Measurements from ENCODE around the gene RAF1. TPM values are rescaled to one million over a fixed set of nuclear protein-coding genes. Genes with fewer than 3 reads are reported as not detected.

RAF1 gene
- total and polyA plus RNA-seq, 2 experiments from 2014 or later, result 39.5 to 123 TPM

GRCh38 chr3:12618426-12618825 is 45.5 kb downstream of the RAF1 start:
- H3K27ac Mint-ChIP-seq, result no peak overlapping the region
- DNase-seq (ENCODE audit: low spot score), result no peak
- H4K20me1 ChIP-seq (replicated peaks; ENCODE audit: insufficient read depth), result peaks cover 52% of the 10 kb centered on the region
- H3K27me3 ChIP-seq (ENCODE audit: insufficient read depth), result no peaks in the 10 kb centered on the region
- peaks cover 11% of the 10 kb centered on the region for H3K4me1 ChIP-seq (ENCODE audit: insufficient read depth)
- H3K27me3 Mint-ChIP-seq (ENCODE audit: insufficient read depth, low read depth, poor library complexity), result no peaks in the 10 kb centered on the region
- H3K4me2 ChIP-seq, result no peak overlapping the region
- H3K79me2 ChIP-seq (replicated peaks; ENCODE audit: insufficient read depth), result peaks cover 96% of the 10 kb centered on the region
- H3K27ac ChIP-seq (ENCODE audit: low read depth), result no peak overlapping the region
- no peaks in the 10 kb centered on the region for H3K9me3 Mint-ChIP-seq
- no peaks in the 10 kb centered on the region for H3K9me2 ChIP-seq (ENCODE audit: insufficient read depth)
- TF ChIP-seq ZNF331 (CRISPR knock-in tag; IDR thresholded peaks at IDR 0.05; ENCODE audit: low read depth) (no peak), NANOG (IDR thresholded peaks at IDR 0.05; ENCODE audit: borderline replicate concordance) (no peak), REST (IDR thresholded peaks at IDR 0.05; ENCODE audit: unreplicated experiment) (no peak), ETS1 (IDR thresholded peaks at IDR 0.05) (no peak), STAT1 (IDR thresholded peaks at IDR 0.05; ENCODE audit: unreplicated experiment) (no peak), EZH2 (IDR thresholded peaks at IDR 0.05; ENCODE audit: low read depth, unreplicated experiment) (no peak), CTCF (conservative IDR thresholded peaks at IDR 0.05; ENCODE audit: low read depth in 2 of 2) (no peak), ZNF114 (CRISPR knock-in tag; IDR thresholded peaks at IDR 0.05) (no peak), JUNB (IDR thresholded peaks at IDR 0.05; ENCODE audit: unreplicated experiment) (no peak), EZH2phosphoT487 (IDR thresholded peaks at IDR 0.05; ENCODE audit: unreplicated experiment) (no peak)
- TF ChIP-seq, protein P1, sequence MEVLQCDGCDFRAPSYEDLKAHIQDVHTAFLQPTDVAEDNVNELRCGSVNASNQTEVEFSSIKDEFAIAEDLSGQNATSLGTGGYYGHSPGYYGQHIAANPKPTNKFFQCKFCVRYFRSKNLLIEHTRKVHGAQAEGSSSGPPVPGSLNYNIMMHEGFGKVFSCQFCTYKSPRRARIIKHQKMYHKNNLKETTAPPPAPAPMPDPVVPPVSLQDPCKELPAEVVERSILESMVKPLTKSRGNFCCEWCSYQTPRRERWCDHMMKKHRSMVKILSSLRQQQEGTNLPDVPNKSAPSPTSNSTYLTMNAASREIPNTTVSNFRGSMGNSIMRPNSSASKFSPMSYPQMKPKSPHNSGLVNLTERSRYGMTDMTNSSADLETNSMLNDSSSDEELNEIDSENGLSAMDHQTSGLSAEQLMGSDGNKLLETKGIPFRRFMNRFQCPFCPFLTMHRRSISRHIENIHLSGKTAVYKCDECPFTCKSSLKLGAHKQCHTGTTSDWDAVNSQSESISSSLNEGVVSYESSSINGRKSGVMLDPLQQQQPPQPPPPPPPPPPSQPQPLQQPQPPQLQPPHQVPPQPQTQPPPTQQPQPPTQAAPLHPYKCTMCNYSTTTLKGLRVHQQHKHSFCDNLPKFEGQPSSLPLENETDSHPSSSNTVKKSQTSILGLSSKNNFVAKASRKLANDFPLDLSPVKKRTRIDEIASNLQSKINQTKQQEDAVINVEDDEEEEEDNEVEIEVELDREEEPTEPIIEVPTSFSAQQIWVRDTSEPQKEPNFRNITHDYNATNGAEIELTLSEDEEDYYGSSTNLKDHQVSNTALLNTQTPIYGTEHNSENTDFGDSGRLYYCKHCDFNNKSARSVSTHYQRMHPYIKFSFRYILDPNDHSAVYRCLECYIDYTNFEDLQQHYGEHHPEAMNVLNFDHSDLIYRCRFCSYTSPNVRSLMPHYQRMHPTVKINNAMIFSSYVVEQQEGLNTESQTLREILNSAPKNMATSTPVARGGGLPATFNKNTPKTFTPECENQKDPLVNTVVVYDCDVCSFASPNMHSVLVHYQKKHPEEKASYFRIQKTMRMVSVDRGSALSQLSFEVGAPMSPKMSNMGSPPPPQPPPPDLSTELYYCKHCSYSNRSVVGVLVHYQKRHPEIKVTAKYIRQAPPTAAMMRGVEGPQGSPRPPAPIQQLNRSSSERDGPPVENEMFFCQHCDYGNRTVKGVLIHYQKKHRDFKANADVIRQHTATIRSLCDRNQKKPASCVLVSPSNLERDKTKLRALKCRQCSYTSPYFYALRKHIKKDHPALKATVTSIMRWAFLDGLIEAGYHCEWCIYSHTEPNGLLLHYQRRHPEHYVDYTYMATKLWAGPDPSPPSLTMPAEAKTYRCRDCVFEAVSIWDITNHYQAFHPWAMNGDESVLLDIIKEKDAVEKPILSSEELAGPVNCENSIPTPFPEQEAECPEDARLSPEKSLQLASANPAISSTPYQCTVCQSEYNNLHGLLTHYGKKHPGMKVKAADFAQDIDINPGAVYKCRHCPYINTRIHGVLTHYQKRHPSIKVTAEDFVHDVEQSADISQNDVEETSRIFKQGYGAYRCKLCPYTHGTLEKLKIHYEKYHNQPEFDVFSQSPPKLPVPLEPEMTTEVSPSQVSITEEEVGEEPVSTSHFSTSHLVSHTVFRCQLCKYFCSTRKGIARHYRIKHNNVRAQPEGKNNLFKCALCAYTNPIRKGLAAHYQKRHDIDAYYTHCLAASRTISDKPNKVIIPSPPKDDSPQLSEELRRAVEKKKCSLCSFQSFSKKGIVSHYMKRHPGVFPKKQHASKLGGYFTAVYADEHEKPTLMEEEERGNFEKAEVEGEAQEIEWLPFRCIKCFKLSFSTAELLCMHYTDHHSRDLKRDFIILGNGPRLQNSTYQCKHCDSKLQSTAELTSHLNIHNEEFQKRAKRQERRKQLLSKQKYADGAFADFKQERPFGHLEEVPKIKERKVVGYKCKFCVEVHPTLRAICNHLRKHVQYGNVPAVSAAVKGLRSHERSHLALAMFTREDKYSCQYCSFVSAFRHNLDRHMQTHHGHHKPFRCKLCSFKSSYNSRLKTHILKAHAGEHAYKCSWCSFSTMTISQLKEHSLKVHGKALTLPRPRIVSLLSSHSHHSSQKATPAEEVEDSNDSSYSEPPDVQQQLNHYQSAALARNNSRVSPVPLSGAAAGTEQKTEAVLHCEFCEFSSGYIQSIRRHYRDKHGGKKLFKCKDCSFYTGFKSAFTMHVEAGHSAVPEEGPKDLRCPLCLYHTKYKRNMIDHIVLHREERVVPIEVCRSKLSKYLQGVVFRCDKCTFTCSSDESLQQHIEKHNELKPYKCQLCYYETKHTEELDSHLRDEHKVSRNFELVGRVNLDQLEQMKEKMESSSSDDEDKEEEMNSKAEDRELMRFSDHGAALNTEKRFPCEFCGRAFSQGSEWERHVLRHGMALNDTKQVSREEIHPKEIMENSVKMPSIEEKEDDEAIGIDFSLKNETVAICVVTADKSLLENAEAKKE (CRISPR knock-in tag; IDR thresholded peaks at IDR 0.05), result no peak
- 0 out of 2 replicates have a peak, but pooled peaks cover 2% of the 10 kb centered on the region for H3F3A ChIP-seq (replicated peaks; ENCODE audit: low read depth)
- peaks cover 9% of the 10 kb centered on the region; the same call in 2 of the 3 replicates for H3K4me1 Mint-ChIP-seq
- H3K4me3 ChIP-seq, result no peak overlapping the region
- no peak overlapping the region for H3K4me3 Mint-ChIP-seq
- no peak for ATAC-seq
- peaks cover 15% of the 10 kb centered on the region; the same call in 1 of the 2 replicates for H3K36me3 ChIP-seq (ENCODE audit: insufficient read depth)
- H2AFZ ChIP-seq, result no peak overlapping the region
- peaks cover 19% of the 10 kb centered on the region for H3K36me3 Mint-ChIP-seq (ENCODE audit: low read depth)
